ENCODE results near the gene ANKRD29.
"Not testable (repeated sequence)": the region's sequence is repeated elsewhere in the genome, so short reads cannot be mapped to it uniquely, and the experiment has no call there.

ANKRD29 gene

DNA sequence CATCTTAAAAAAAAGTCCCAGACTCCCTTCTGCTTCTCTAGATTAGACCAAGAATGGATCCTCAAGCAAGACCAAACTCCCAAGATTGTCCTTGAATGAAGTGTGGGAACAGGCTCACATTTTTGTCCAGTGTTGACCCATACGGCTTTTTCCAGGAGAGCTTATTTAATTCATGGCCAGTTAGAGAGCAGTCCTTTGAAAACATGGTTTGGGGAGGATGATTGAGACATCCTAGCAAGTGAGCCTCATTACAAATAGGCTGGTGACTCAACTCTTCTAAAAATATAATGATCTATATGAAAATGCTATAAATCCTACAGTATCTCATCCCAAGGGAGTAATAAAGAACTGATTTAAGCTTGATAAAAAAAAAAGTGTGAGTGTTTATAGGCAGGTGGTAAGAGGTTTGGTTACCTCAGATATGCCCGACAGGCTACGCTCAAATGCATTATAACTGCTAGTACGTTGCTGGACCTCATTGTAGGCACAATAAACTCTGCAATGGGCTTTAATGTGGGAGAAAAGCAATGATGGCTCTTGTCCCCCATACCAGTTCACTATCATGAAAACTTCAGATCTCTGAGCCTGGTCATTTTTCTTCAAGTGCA, 17.0 kb downstream of the ANKRD29 start:
- DNase-seq (ENCODE audit: low read depth, low spot score), result no peak

DNA sequence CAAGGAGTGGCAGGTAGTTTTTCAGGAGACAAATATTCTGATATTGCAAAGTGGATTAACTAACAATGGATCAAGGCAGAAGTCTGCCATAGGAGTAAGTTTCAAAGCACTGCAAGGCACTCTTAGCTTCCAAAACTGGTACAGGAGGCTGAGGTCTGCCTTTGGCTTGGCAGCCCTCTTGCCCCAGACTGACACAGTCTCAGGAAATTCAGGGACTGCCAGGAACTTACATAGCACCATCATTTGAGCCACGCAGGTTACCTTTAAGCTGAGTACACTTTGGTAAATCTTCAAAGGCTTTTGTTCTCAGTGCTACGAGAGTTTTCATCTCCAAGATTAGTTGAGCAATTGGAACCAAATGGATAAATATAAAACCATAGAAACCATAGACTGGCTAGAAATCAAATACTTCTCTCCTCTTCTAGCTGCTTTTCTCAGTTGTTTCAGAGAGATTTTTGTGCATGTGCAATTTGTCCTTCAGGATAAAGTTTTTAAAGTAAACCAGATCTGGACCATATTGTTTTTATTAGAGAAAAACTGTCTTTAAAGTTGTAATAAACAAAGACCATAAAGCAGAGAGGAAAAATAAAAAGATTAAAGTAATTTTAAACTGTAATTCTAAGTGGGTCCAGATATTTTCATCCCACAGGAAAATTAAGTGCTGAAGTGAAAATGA, 18.8 kb downstream of the ANKRD29 start:
- DNase-seq (ENCODE audit: low read depth, low spot score), result no peak

DNA sequence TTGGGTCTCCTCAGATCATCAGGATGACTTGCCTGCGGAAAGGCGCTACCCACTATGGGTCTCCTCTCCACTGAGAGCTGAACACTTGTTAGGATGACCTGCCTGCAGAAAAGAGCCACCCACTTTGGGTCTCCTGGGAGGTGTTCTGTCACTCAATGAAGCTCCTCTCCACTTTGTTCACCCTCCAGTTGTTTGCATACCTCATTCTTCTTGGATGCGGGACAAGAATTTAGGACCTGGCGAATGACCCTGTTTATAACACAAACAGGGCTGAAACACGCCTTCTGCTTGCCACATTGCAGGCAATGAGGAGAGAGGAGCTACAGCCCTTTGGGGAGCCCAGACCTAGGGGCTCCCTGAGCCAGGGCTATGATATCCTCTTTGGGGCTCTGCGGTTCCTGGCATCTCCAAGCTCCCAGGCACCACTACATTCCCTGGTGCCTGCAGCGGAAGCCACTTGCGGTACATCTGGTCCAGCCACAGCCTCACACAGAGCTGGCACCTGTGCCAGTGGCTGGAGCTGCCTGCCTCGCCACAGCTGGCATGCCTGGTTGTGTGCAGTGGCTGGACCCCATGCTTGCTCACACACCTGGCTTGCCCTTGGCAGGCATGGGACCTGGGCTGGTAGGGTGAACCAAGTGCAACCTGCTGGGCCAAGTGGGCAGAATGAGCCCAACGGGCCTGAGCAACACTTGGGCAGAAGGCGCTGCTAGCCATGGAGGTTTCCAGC, 20.6 kb downstream of the ANKRD29 start:
- DNase-seq (ENCODE audit: low read depth, low spot score), result no peak

DNA sequence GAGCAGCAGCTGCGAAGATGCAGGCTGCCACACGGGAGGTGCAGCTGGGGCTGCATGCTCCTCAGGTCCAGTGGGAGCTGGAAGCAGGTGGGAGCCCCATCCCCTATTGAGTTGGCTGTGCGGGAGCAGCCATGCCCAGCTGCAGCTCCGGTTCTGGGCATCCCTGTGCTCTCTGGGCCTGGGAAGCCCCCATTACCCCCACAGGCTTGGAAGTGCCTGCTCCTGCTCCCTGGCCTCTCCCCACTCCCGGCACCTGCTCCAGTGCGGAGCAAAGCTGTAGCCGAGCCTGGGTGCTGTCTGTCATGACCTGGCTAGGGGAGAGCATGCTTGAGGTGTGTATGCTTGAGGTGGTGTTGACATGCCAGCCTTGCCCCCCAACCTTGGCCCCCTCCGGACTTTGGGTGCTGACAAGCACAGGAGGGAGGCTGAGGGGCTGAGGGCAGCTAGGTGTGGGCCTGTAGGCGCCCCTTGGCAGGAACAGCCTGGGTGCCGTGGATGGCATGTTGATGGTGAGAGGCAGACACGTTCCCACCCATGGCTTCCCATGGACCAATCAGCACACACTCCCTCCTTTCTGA, 21.5 kb downstream of the ANKRD29 start:
- DNase-seq (ENCODE audit: low read depth, low spot score), result no peak

GRCh38 chr18:23640052-23640451, 22.7 kb downstream of the ANKRD29 start:
- DNase-seq (ENCODE audit: low read depth, low spot score), result no peak

- DNase-seq (ENCODE audit: low read depth, low spot score), result not testable (repeated sequence)
These were observed 26.3 kb downstream of the ANKRD29 start for GRCh38 chr18:23636433-23636832.

- DNase-seq (ENCODE audit: low read depth, low spot score), result no peak
These were observed 26.7 kb downstream of the ANKRD29 start for GRCh38 chr18:23636071-23636399.

- DNase-seq (ENCODE audit: low read depth, low spot score), result no peak
These were observed 27.2 kb downstream of the ANKRD29 start for GRCh38 chr18:23635283-23636070.

DNA sequence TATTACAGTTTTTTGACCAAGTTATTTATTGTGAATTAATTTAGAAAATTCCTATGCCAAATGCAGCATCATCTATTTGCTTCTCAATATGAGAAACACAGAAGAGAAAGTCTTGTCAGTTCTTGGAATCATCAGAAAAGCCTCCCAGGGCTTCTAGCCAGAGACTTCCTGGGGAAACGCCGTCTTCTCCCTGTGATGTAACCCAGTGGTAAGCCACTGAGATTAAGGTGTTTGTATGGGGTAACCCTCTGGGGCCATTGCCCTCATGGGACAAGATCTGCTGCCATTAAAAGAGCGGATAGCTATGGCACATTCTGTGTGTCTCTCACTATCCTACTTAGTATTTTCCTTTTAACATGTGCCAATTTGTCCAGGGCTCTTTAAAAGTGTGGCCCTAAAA, 28.0 kb downstream of the ANKRD29 start:
- DNase-seq (ENCODE audit: low read depth, low spot score), result no peak

DNA sequence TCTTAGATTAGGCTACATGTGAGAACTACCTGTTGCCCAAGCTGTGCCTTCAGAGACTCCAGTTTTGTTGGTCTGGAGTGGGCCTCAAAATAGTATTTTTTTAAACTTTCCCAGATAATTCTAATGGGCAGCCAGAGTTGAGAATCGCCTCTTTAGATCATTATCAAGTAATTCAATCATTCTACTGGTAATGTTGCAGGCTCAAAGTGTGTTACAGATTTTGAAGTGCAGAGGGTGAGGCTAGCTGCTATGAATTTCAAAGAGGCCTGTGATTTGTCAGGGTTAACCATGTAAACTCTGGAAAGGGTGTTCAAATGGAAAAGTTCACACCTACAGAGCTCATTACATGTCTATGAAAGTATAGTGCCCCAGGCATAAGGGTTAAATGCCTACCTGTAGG, 30.1 kb downstream of the ANKRD29 start:
- DNase-seq (ENCODE audit: low read depth, low spot score), result no peak

GRCh38 chr18:23631746-23632145, 31.0 kb downstream of the ANKRD29 start:
- no peak for DNase-seq (ENCODE audit: low read depth, low spot score)

DNA sequence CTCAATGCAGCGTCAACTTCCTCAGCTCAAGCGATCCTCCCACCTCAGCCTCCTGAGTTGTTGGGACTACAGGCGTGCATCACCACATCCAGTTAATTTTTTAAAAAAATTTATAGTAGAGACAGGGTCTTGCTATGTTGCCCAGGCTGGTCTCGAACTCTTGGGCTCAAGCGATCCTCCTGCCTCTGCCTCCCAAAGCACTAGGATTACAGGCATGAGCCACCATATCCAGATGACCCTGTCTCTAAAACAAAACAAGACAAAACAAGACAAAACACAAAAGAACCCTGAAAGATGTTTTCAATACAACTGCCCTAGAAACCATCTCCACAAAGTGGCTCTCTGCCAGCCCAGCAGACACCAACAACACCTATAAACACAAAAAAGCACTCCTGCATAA, 31.4 kb downstream of the ANKRD29 start:
- no peak for DNase-seq (ENCODE audit: low read depth, low spot score)

- DNase-seq (ENCODE audit: low read depth, low spot score), result no peak
These were observed 33.2 kb downstream of the ANKRD29 start for GRCh38 chr18:23629444-23629946.

DNA sequence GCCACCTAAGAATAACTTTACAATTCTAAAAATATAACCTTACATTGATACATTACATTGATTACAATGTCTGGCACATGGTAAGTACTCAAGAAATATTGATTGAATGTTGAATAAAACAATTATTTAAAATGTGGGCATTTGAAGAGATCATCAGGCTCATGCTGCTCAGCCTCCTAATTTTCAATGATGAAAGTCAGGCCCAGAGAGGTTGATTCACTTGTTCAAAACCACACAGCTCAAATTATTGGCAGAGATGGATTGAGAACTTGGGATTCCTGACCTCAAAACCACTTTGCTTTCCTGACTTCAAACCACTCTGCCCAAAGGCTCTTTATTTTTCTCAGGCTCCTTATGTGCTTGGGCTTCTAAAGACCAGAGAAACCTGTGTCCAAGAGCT, 34.7 kb downstream of the ANKRD29 start:
- DNase-seq (ENCODE audit: low read depth, low spot score), result no peak

GRCh38 chr18:23627321-23627720, 35.4 kb downstream of the ANKRD29 start:
- no peak for DNase-seq (ENCODE audit: low read depth, low spot score)

DNA sequence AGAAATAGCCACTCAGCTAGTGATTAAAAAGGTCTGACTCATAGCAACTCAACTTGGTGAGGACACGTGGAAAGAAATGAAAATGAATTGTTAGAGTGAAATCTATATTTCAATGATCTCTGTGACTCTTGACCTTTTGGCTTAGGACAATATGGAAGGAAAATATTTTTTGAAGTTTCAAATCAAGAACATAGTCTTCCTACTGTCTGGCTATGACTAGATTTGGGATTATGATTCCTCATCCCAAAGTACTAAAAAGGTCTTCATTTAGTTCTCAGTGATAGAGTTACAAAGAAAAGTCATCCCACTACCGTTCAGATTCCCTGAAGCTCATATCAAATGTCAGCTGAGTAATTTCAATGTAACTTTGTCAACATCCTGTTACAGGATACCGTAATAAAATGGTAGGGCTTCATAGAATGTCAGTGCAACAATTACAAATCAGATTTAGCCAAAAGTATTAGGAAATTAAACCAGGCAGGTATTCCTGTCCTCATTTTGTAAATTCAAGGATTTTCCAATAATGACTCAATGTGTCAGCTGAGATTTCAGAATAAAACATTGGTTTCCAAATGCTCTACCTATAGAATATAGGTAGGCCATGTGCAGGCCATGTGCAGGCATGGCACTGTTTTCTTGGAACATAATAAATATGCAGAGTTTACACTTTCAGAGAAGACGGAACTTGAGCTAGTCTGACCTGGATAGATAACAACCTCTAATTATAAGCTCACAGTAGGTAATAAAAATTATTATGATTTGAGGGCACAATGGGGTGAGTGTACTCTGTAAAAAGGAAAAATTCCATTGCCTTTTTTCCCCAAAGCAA, 36.0 kb downstream of the ANKRD29 start:
- no peak for DNase-seq (ENCODE audit: low read depth, low spot score)

GRCh38 chr18:23623040-23623439, 39.7 kb downstream of the ANKRD29 start:
- no peak for DNase-seq (ENCODE audit: low read depth, low spot score)

GRCh38 chr18:23619388-23619881, 43.3 kb downstream of the ANKRD29 start:
- DNase-seq (ENCODE audit: low read depth, low spot score), result no peak

DNA sequence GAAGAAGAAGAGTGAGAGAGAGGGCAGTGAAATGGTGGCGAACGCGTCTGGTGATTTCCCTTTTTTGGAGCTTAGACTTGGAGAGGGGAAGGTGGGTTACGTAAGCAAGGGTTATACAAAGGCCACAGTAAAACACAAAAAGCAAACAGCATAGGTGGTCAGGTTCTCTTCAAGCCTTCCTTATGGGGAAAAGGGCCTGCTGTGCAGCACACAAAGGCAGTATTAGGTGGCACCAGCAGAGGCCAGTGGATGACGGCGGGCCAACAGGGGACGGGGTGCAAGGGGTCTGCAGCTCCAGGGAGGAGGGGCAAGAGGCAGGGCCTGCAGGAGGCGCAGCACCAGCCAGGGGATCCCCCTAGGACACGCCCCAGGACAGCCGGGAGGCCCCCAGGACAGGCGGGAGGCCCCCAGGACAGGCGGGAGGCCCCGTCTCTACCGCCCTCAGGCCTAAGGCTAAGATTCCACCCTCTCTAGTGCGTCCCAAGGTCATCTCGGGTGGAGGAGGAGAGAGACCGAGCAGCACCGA, 43.8 kb downstream of the ANKRD29 start:
- DNase-seq (ENCODE audit: low read depth, low spot score), result no peak

DNA sequence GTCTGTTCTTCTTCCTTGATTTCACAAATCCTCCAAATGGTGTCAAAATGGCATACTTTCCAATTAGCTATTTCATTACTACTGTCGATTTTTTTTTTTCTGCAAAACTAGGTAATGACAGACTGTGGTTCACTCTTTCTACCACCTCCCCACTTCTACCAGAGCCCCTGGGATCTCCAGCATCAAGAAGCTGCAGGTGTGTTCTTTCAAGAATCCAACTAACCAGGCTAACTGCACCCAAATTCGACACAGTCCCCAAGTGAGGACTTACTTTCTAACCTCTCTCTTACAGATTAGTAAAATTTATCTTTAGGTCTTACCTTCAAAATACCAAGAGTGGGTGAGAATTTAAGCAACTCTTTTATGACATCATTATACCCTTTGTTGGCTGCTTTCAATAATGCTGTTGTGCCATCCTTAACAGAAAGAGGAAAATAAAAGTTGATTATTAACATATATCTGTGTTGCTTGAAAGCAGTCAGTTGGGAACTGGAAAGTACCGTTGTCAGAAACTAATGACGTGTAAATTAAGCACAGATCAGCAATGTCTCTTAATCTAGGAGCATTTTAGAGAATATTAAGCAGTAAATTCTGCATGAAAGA, 45.2 kb downstream of the ANKRD29 start:
- DNase-seq (ENCODE audit: low read depth, low spot score), result no peak

All from activated CD4-positive, CD25-positive, alpha-beta regulatory T cell treated with anti-CD3 and anti-CD28 coated beads, Interleukin-2, amount 50 U/mL, for 16 hours (primary cell).